OCI-LY1 (cell line): ENCODE results near the gene DNAAF3.

Source experiments
- CTCF ChIP-seq: fragments of 200-600 bp; sonication (generic), shearing (Covaris generic); IDR thresholded peaks from 2 replicates; pipeline ENCODE4 v1.5.1; 2017; ENCODE audit warnings: mild to moderate bottlenecking, antibody characterized with exemption, low read length, moderate library complexity, mixed read lengths
- EZH2 ChIP-seq: fragments of 200-600 bp; sonication (generic), shearing (Covaris generic); IDR thresholded peaks from 2 replicates; pipeline ENCODE4 v1.8.0; 2017; ENCODE audit warnings: borderline replicate concordance, mixed run types, mild to moderate bottlenecking, antibody characterized with exemption, low read length, moderate library complexity, mixed read lengths

GRCh38 chr19:55109527-55110291, 56.7 kb downstream of the DNAAF3 start:
- TF ChIP-seq EZH2 (no peak), CTCF (no peak)
